Measurements from ENCODE around the gene KAT6B. TPM values are rescaled to one million over a fixed set of nuclear protein-coding genes. Genes with fewer than 3 reads are reported as not detected.
"Not testable (repeated sequence)": the region's sequence is repeated elsewhere in the genome, so short reads cannot be mapped to it uniquely, and the experiment has no call there.

The KAT6B gene
- total RNA-seq, 1 donor from 2014 or later = 56.2 TPM

DNA sequence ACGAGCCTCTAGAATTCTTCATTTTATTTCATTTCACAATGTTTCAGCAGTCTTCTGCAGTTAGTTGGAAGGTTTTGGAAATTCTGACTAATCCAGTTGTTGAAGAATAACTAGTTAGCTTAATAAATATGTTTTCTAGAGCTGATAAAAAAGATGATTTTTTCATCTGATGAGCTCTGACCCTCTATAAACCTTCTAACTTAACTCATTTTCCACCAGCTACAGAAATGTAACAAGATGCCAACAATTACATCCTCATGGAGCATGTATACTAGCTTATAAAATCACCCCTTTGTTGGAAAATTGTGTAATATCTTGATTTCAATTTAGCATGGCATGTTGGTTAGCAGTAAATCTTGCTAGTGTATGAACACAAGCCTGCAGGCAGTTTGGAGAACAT, 33.1 kb downstream of the KAT6B start:
- DNase-seq (ENCODE audit: low spot score) = no peak

DNA sequence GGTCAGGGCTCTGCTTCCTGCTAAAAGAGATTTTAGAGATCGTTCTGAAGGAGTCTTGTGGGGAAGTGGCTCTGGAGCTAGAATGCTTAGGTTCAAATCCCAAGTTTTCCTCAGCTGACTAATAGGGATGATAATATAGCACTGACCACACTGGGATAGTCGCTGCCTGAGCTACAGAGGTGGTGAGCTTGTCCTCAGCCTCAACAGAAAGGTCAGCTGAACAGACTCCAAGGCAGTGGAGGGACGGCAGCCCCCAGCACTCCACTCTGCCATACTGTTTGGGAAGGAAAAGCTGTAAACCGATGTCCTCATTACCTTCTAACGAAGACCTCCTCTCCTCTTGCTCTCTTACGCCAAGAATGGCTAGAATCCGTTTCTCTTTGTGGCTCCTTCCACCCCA, 36.2 kb downstream of the KAT6B start:
- DNase-seq (ENCODE audit: low spot score) = no peak

DNA sequence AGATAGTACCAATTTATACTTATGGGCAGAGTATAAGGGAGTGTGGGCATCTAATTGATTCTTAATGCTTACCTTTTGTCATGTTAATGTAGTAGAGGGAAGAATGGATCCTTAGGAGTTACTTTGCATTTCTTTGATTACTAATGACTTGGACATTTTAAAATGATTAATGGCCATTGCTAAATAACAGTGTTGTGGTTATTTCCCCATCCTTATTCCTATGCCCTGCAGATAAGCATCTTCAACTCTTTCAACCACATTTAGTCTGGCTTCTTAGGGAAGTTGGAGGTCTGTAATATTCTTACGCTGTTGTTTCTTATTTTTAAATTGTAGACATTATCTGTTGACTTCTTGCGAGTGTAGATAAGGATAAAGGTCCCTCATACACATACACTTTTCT, 37.2 kb downstream of the KAT6B start:
- DNase-seq (ENCODE audit: low spot score) = no peak

DNA sequence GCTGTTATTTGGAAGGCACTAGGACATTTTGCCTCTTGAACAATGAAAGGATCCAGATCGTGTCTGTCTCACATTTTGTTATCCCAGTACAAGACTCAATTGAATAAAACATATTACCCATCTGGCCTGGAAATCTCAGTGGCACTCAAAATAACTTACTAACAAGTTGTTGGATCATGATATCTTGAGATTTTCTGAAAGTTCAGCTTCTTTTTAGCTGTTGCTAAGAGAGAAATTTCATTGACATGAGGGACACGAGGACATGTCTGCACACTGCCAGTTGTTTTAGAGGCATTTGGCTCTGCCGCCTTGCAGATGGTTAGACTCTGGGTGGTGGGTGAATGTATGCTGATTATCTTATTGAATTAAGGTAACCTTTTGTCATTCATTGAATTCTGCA, 41.0 kb downstream of the KAT6B start:
- no peak for DNase-seq (ENCODE audit: low spot score)

DNA sequence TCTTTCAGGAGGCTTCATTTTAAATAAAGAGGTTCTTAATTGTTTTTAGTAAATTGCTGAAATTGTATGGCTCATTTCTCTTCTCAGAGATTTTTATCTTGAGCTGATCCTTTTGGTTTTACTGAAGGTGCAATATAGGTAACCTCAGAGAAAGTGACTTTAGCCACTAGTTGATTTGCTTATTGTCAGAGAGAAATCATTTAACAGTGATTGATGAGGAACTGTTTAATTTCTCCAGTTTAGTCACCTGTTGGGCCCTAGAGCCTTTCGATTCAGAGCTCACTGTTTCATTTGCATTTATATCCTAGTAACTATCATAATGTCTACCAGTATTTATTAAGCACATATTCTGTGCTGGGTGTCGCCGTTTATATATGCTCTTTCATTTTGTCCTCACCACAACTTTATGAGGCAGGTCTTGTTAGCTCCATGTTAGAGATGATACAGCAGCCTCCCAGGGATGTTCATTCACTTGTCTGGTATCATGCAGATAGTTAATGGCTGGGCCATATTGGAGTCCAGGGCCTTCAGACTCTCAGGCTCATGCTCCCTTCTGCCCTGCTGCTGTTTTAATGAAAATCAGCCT, 42.1 kb downstream of the KAT6B start:
- no peak for DNase-seq (ENCODE audit: low spot score)

DNA sequence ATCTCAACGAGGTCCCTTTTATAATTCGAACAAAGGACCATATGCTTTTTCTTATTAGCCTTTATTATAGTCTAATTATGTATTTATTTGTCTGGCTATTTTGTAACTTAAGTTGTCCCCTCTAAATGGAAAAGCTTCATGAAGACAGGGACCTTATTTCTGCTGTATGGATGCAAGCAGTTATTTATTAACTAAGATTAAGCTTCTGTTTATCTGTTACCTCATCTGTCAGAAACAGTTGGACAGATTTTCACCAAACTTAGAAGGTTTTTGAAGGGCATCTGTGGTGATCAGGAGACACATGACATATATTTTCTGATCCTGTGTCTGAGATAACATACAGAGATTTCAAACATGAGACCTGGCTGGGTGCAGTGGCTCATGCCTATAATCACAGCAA, 43.2 kb downstream of the KAT6B start:
- DNase-seq (ENCODE audit: low spot score) = no peak

DNA sequence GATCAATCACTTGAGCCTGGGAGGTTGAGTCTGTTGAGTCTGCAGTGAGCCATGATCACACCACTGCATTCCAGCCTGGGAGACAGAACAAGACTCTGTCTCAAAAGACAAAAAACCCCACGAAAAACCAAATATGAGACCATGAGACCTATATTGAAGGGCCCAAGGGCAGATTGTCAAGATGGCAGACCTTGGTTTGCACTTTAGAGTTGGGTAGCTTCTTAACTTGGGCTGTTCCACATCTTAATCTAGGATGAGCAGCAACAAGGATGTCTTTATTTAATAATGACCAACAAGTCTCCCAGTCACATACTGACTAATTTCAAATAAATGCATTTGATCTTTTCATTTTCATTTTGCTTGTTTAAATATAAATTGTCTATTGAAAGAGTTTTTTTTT, 43.8 kb downstream of the KAT6B start:
- no peak for DNase-seq (ENCODE audit: low spot score)

DNA sequence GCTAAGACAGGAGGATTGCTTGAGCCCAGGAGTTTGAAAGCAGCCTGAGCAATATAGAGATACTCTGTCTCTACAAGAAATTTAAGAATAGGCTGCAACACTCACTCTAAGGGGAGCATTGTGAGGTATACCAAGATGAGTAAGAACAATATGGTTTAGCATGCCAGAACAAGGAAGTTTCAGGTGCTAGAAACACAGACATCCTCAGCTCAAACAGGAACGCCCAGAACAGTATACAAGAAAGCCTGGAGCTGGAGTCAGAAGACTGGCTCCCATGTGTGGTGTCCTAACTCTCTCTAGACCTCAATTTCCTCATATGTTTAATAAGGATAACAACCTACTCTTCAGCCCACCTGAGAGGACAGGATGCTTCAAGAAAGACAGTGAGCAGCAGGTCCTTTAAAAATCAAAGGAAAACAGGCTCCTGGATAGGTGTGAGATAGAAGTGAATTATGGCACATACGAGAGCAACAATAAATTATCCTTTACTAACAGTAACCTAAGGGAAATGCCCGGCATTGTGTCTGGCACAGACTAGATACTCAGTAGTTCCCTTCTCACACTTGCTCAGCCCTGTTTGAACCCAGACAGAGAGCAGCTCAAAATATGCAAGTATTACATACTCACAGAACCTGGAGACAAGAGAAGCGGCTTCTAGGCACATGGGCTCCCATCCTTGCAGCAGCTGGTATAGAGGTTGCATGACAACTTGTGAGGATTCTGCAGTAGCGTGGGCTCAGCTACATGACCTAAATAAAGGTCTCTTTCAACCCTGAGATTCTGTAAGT, 45.4 kb downstream of the KAT6B start:
- no peak for DNase-seq (ENCODE audit: low spot score)

DNA sequence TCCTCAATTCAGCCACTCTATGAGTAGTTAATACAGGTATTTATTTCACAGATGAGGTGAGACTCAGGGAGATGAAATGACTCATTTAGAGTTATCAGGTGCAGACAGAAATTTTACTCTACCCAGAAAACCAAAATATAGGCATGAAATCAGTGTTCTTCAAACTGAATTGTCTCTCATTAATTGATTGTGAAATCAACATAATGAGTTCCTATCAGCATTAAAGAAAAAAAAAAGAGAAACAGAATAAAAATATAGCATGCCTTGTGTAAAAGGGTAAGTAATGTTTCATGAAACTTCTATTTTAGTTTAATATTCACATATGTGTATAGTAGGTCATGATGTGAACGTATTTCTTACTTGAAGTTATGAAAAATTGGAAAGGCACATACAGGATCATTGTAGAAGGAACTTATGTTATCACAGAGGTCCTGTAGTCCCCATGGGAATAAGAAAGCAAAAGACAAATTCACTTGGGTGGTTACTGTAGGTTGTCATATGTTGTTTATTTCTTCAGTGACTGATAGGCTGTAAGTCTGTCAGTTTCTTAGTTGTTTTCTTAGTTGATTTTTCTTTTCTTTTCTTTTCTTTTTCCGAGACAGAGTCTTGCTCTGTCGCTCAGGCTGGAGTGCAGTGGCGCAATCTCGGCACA, 47.5 kb downstream of the KAT6B start:
- DNase-seq (ENCODE audit: low spot score) = no peak

DNA sequence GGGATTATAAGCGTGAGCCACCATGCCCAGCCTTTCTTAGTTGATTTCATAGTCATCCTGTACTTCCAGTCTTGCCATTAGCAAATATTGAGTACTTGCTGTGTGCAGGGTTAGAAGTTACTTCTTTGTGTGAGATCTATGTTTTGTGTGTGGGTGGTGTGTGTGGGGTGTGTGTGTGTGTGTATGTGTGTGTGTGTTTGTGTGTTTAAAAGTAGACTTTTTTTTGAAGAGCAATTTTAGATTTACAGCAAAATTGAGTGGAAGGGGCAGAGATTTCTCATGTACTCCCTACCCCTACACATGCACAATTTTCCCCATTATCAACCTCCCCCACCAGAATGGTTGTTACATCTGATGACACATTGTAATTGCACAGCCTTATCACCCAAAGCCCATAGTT, 48.2 kb downstream of the KAT6B start:
- DNase-seq (ENCODE audit: low spot score) = no peak

DNA sequence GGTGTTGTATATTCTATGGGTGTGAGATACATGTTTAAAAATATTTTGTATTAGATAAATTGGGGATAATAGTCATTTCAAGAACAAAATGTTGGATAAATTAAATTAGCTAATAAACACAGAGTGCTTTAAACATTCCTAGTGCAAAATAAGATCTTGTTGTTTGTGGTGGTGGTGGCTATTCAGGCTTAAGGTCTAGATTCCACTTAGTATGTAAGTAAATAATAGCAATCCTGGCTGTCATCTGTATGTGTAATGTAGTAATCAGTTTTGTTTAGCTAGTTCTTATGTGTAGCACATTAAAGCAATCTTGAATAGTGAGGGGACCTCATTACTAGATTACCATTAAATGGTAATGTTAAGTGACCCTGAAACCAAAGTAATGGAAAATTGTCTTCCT, 48.7 kb downstream of the KAT6B start:
- DNase-seq (ENCODE audit: low spot score) = no peak

DNA sequence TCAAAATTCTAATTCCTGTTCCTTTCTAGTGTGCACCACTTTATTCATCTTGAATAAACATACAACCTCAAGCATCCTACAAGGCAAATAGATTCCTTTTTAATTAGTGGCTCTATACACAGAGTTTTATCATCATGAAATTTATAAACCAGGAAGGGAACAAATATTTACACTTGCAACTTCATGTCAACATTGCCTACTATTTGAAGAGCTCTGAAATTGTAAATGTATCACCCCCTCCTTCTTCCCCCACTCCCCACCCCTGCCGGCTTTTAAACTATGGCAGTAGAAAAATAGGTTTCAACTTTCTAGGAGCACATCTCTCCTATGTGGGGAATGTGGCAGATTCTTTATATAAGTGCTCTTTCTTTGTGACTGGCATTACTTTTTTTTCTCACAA, 49.6 kb downstream of the KAT6B start:
- no peak for DNase-seq (ENCODE audit: low spot score)

DNA sequence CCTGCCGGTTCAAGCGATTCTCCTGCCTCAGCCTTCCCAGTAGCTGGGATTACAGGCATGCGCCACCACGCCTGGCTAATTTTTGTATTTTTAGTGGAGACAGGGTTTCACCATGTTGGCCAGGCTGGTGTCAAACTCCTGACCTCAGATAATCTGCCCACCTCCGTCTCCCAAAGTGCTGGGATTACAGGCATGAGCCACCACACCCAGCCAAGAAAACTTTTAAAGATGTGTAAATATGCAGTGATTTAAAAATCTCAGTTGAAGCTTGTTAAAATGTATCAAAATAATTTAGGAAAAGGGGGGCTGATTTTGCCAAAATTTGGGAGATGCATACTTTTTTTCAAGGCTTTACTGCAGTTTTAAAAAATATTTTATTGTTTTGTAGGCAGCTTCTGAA, 50.7 kb downstream of the KAT6B start:
- DNase-seq (ENCODE audit: low spot score) = not testable (repeated sequence)

DNA sequence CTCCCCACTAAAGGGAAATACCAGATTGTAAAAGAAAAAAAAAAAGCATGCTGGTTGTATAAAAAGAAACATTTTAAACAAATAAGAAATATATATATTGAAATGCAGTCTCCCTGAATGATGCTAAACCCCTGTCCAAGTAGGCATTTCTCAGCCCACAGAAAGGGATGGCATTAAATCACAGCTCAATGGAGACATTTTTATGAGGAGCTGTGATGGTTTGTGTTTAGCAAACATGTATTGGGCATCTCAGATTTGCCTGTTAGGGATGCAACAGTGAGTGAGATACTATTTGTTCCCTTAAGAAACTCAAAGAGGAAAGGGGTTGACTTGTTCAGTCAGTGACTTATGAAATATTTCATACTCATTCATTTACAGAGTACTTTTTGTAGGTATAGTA, 51.5 kb downstream of the KAT6B start:
- no peak for DNase-seq (ENCODE audit: low spot score)

DNA sequence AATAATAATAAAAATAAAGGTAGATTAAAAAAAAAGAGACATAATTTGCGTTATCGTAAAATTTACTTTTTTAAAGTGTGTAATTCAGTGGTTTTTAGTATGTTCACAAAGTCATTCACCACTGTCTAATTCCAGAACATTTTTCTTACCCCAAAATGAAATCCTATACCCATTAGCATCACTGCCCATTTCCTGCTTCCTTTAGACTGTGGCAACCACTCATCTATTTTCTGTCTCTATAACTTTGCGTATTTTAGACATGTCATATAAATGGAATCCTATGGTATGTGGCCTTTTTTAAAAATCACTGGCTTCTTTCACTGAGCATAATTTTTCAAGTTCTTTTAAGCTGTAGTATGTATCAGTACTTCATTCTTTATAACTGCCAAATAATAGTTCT, 53.6 kb downstream of the KAT6B start:
- DNase-seq (ENCODE audit: low spot score) = no peak

DNA sequence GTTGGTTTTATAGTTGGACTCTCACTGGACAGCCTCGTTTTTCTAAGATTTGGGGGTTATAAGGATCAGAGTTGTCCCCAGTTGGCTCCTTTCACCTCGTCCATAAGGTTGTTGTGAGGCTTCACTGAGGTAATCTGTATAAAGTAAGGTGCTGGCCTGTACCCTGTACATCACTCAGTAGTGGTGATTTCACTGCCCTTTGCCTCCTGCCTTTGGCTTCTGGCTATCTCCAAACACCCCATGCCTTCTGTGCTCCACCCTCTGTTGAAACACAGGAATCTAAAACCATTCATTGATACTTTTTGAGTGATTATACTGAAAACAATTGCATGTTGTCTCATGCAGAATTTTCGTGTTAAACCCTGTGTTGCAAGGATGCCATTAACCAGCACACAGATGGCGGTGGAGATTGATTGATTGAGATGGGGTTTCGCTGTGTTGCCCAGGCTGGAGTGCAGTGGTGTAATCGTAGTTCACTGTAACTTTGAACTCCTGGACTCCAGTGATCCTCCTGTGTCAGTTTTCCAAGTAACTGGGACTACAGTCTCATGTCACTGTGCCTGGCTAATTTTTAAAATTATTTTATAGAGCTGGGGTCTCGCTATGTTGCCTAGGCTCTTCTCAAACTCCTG, 55.0 kb downstream of the KAT6B start:
- DNase-seq (ENCODE audit: low spot score) = no peak

DNA sequence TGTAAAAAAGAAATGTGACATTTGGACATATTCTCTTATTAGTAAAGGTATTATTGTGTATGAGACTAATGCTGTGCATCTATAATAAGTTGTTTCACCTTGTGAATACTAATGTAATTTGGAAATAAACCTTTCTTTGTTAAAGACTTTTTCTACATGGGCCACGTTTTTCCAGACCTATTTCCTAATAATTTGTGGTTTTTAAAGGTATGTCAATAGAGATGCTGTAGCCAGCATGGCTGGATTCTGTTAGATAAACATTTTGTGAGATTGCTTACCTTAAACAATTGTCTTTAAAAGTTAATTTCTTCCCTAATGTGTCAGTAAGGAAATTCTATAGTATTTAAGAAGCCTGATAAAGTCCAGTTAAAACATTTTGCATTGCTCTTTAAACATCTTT, 56.0 kb downstream of the KAT6B start:
- no peak for DNase-seq (ENCODE audit: low spot score)

DNA sequence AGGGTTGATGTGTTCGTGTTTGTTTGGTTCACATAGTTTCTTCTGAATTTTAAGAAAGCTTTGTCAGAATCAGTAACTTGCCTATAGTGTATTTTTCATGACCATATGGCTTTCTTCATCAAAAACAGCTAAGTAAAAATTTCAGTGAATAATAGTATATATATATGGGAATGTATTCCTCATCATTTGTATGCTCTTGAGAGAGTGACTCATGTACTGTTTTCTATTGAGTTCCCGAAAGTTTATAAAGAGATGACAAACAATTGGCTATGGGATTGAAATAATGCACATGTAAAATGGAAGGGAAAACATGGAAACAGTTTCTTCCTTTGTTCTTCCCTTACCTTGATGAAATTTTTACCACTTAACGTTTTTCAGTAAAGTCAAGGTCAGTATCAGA, 56.4 kb downstream of the KAT6B start:
- no peak for DNase-seq (ENCODE audit: low spot score)

DNA sequence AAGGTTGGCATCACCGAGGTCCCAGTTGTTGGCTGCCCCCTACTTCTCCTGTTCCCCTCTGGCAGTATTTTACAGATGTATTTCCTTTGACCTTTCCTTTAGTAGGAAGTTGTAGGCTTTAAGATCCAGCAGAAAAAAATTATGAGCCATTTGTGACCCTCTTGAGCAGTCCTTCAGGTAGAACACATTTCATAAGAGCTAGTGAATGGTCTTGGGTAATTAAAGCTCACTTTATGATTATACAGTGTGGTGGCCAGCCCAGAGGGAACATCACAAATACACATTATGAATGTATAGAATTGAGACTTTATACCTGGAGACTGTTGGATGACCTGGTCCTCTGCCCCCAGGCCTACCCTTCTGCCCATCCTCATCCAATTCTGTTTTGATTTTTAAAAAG, 57.0 kb downstream of the KAT6B start:
- no peak for DNase-seq (ENCODE audit: low spot score)

DNA sequence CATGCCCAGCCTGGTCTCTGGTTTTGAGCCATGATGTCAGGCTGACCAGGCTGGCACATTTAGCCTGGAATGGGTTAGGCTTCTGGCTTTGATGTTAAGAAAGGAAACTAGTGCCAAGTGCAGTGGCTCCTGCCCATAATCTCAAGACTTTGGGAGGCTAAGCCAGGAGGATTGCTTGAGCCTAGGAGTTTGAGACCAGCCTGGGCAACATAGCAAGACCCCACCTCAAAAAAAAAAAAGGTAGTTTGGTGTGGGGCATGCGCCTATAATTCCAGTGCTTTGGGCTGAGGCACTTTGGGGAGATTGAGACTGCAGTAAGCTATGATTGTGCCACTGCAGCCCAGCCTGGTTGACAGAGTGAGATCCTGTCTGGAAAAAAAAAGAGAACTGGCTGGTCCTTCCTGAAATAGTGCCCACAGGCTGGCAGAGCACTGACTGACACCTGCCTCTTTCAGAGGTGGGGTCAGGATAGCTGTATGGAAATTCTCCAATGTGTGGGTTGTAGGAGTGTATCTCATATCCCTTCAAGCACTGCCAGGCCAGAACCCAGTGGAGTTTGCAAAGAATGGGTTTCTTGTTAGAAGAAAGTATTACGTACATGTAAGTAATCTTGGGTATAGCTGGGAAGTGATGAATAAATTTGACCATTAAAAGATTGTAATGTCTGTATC, 61.3 kb downstream of the KAT6B start:
- DNase-seq (ENCODE audit: low spot score) = no peak

DNA sequence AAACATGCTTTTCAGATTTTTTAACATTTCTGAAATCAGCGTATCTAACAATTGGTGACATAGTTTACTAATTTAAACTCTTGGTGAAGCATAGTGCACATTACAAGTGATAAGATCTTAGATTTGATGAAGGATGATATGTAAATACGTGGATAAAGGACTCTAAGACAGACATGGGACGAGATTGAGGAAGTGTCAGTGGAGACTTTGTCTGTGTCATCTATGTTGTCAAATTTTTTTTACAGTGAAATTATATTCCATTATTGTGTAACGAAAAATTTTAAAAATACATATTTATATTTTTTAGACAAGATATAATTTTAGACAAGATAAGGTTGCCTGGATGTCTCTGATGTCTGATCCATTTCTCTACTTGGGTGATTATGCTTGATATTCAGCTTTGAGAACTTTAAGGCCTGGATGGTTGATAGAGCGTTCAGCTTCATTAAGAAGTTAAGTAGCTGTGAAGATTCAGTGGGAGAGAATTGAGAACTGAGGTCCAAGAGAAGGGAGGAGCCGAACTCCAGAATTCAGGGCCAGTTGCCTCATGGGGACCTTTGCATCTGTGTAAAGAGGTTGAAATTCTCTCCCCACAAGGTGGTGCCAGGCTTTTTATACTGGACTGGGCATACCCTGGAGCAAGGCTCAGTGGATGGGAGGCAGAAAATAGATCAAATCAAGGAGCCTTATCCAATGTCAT, 62.7 kb downstream of the KAT6B start:
- no peak for DNase-seq (ENCODE audit: low spot score)

DNA sequence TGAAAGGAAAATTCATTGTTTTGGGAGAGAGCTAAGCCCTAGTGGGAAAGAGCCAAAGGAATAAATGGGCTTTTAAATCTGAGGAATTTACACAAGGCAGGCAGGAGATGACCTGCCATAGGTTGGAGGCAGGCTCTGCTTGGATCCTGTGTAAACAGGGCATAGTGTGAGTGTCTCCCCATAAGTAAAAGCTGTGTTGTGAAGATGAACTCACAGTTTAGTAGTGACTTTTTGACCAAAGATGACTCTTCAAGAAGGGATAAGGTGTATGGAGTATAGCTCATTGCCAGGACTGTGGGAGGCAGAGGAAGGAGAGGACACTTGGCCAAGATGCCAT, 63.2 kb downstream of the KAT6B start:
- no peak for DNase-seq (ENCODE audit: low spot score)

All from ureter (tissue), 1 donor.